Measurements from ENCODE around the gene MSI2.

DNA sequence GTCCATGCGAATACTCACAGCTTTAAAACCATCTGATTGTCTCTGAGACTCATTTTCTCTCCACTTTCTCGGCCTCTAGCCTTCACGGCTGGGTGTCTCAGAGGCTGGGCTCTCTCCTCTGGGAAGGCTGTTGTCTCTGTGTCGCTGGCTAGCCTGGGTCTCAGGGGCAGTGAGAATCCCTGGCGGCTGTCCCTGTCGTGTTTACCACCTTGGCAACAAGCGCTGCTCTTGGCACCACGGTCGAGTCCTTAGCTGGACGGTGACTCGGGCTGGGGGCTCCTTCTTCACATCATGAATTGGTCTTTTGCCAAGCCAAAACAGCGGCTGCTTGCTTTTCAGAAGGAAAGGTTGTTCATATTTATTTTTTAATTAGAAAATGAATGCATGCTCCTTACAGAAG is 81.1 kb downstream of the MSI2 start:
- no peak for TF ChIP-seq EZH2 (IDR thresholded peaks at IDR 0.05; ENCODE audit: insufficient read depth, poor library complexity, severe bottlenecking)
- TF ChIP-seq EZH2phosphoT487 (IDR thresholded peaks at IDR 0.05; ENCODE audit: insufficient read depth, low read depth) = no peak

All from GM23248 (cell line).